NCI-H526 treated with DMSO at 0.1 percent for 48 hours (cell line): ENCODE data around the gene MORF4L1.
"Not testable (repeated sequence)": the region's sequence is repeated elsewhere in the genome, so short reads cannot be mapped to it uniquely, and the experiment has no call there.

Source experiments
- DNase-seq: peaks from one replicate; lab custom pipeline; 2025; lab: John Stamatoyannopoulos, UW

Gene MORF4L1

DNA sequence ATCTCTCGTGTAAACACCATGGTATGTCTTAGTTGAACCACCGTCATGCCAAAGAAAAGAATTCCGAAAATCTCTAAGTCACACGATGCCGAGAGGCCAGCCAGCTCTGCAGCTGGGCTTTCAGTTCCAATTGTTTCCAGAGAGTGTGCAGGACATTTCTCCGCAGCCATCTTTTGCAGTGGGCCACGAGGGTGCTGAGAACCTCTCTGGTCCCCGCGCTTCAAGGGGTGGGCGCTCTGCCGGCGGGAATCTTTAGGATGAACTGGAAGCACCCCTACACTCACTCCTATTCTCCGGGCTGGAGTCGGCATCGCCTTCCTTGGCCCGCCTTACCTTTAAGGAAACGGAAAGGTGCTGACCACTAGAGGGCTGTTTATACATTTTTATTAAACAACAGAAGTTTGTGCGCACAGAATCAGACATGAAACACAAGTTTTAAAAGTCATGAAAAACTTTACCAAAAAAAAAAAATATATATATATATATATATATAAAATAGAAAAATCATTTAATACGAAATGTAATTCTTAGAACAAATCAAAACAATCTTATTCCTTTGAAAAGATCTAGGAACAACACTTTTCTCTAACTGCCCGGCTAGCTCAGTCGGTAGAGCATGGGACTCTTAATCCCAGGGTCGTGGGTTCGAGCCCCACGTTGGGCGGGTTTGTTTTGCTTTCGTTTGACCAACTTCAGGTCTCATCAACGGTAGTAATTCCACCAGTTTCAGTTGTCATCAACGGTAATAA lies 12.5 kb upstream of the MORF4L1 start:
- DNase-seq: peak; percentile 81

DNA sequence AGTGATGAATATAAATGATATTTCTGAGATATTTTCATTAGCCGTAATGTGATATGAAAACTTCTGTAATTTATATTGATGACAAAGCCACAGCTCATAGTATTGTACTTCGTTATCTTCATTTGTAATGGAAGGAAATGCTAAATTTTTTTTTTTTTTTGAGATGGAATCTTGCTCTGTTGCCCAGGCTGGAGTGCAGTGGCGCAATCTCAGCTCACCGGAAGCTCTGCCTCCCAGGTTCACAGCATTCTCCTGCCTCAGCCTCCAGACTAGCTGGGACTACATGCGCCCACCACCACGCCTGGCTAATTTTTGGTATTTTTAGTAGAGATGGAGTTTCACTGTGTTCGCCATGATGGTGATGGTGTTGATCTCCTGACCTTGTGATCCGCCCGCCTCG lies 7.1 kb upstream of the MORF4L1 start:
- DNase-seq: not testable (repeated sequence)

DNA sequence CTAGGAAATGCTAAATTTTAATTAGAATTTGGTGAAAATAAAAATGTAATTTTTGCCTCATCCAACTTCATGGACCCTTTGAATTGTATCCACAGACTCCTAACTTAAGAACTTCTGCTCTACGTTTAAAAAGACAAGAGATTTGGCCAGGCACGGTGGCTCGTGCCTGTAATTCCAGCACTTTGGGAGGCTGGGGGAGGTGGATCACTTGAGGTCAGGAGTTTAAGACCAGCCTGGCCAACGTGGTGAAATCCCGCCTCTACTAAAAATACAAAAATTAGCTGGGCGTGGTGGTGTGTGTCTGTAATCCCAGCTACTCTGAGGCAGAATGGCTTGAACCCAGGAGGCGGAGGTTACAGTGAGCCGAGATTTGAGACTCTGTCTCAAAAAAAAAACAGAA lies 6.7 kb upstream of the MORF4L1 start:
- not testable (repeated sequence) for DNase-seq

DNA sequence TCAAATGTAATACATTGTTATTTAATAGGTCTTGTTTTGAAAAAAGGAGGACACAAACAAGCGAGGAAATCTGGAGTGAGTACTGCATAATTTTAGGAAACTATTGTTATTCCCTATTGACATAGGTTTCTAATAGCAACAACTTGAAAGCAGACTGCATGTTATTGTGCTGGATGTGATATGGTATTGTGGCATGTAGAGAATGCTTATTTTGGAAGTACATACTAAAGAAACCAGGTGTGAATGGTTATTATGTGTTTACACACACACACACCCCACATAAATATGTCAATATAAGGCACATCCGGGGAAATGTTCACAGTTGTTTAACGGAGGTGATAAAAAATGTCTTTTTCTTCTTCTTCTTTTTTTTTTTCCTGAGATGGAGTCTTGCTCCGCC lies 5.9 kb upstream of the MORF4L1 start:
- no peak for DNase-seq

DNA sequence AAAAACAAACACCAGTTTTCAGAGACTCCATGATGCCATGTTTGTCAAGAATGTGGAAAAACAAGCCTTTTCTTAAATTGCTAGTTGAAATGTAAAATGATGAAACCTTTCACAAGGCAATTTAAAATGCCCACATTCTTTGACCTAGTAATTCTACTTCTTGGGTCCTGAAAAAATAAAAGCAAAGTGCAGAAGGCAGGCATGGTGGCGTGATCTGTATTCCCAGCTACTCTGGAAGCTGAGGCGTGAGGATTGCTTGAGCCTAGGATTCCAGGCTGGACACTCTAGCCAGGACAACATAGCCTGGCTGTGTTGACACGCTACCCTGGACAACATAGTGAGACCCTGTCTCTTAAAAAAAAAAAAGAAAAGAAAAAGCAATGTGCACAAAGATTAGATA lies 4.3 kb upstream of the MORF4L1 start:
- no peak for DNase-seq

DNA sequence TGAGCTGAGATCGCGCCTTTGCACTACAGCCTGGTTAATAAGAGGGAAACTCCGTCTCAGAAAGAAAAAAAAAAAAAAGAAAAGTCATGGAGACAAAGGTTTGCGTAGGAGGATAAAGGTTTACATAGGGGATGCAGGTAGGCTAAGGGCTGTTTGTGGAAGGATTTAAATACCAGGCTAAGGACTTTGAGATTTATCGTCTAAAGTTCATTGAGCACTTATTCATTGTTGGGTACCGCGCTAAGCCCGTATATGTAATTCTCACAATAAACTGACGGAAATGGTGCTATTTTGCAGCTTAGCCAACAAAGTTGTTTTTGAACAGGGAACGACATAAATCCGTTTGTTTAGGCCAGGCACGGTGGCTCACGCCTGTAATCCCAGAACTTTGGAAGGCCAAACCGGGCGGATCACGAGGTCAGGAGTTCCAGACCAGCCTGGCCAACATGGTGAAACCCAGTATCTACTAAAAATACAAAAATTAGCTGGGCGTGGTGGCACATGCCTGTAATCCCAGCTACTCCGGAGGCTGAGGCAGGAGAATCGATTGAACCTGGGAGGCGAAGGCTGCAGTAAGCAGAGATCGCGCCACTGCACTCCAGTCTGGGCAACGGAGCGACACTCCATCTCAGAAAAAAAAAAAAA lies 1.1 kb upstream of the MORF4L1 start:
- DNase-seq: not testable (repeated sequence)

DNA sequence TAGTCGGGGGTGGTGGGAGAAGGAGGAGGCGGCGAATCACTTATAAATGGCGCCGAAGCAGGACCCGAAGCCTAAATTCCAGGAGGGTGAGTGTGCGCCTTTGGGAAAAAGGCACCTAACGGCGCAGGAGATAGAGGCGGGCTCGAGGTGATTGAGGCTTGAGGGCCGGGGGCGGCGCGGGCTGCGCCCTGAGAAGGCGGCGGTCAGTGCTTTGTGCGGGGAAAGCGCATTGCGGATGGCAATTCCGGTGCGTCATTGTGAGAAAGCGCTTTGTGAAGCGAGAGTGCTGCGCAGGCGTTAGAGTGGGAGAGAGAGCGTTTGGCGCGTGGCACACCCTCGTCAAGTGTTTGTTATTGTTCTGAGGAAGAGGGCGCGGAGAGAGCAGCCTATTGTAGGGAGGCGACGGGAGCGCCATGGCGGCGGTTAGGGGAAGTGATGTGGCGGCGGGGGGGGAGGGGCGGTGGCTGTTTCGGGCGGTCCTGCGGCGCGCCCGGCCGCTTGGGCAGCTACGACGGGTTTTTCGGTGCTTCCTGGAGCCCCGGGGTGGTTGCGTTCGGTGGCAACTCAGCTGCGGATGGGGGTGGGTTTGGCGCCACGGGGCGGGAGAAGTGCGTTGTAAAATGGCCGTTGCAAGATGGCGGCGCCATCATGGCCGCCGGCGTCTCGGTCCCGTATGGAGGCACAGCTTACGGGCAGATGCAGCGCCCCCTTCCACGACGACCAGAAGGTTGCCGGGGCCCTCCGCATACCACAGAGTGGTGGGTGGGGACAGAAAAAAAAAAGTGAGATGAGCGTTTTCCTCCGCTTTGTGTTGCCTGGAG lies 492 bp downstream of the MORF4L1 start:
- DNase-seq: peak; percentile 75

DNA sequence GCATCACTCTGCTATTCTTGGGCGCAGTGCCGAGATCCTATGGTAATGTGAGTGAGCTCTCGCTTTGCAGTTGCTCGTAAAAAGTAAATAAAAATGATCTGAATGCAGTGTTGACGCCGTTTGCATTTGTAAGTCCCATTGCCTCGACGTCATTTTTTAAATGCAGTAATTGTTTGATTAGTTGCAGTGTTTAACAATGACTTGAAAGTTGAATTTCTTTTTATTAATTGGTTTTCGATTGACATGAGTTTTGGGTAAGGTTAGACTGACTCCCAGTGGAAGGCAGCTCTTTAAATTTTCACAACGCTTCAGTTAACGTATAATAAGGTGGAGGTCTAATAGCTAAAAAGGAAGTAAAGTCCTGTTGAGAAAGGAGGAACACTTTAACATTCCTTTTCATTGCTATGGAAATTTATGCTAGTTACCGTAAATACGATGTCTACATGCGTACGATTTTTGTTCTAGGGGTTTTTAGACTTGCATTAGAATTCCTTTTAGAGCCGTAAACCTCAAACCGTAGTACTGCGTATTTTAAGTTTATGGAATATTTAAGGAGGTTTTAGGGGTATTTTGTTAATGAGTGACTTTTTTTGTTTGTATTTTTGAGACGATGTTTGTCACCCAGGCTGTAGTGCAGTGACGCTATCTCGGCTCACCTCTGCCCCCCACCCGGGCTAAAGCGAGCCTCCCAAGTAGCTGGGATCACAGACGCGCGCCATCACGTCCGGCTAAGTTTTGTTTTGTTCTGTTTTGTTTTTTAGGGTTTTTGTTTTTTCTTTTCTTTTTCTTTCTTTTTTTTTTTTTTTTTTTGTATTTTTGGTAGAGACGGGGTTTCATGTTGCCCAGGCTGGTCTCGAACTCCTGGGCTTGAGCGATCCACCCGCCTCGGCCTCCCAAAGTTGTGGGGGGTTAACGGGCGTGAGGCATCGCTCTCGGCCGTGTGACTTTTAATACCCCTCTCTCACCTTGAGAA lies 1.4 kb downstream of the MORF4L1 start:
- DNase-seq: no peak

DNA sequence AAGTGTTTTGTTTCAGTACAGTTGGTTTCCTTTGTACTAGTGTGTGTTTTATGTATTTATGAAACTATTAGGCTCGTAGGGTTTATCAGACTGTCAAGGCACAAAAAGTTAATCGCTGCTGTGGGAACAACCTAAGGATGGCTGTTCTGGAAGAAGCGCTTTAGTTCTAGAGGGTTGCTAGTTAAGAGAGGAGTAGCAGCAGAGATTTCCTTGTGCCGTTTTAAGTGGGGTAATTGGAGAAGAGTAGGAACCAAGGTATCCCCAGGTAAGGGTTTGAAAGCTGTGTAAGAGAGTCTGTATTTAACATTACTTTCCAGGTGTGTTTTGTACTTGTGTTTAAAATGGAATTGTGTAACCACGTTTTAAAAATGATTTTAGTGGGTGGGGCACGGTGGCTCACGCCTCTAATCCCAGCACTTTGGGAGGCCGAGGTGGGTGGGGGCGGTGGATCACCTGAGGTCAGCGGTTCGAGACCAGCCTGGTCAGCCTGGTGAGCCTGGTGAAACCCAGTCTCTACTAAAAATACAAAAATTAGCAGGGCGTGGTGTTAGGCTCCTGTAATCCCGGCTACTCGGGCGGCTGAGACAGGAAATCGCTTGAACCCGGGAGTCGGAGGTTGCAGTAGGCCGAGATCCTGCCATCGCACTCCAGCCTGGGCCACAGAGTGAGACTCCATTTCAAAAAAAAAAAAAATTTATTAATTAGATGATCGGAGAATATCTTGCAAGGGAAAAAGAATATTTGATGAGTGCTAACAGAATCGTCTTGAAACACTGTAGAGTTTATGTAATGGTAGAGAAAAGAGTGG lies 2.6 kb downstream of the MORF4L1 start:
- DNase-seq: no peak

DNA sequence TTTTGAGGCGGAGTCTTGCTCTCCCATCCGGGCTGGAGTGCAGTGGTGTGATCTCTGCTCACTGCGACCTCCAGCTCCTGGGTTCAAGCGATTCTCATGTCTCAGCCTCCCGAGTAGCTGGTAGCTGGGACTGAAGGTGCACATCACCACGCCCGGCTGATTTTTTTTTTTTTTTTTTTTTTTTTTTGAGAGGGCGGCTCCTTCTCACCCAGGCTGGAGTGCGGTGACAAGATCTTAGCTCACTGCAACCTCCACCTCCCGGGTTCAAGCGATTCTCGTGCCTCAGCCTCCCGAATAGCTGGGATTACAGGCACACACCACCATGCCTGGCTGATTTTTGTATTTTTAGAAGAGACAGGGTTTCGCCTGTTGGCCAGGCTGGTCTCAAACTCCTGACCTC lies 4.3 kb downstream of the MORF4L1 start:
- not testable (repeated sequence) for DNase-seq

DNA sequence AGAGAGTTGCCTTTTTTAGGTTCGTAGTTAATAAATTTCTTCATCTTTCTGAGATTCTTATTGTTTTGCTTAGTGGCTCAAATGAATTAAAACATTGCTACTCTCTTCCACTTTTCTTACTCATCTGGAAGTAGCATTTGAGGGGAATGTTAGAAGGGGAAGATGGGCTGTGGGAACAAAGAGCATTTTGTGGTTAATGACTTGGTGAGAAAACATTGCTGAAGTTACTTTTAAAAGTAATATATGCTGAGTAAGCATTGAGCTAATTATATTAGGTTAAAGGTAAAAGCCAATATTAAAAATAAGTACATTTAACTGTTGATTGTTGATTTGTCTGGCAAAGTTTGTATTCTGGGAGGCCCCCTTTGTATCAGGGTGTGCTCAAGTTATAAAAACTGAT lies 5.7 kb downstream of the MORF4L1 start:
- DNase-seq: no peak

DNA sequence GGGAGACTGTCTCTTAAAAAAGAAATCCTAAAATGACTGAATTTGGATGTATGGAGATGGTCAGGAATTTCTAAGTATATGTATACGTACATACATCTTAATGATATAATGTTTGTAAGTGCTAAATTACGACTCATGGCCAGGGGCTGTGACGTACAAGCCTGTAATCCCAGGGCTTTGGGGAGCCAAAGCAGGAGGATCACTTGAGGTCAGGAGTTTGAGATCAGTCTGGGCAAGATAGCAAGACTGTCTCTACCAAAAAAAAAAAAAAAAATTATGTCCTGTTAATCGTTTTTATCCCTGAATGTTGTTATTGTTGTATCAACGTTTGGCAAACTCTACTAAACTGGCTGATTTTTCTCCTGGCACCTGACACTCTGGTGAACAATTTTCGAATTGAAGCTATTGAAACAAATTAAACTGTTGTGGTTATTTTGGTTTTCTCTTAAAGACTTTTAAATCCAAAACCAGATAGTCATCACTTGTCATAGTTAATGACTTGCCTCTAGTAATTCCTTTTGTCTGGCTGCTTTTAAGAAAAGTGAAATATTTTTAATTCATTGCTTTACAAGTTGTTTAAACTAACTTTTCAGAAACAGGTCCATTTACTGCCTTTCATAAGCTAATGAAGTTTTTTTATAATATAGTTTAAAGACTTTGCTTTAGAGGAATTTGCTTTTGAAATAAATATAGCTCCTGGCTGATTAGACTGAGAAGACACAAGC lies 7.0 kb downstream of the MORF4L1 start:
- DNase-seq: no peak

DNA sequence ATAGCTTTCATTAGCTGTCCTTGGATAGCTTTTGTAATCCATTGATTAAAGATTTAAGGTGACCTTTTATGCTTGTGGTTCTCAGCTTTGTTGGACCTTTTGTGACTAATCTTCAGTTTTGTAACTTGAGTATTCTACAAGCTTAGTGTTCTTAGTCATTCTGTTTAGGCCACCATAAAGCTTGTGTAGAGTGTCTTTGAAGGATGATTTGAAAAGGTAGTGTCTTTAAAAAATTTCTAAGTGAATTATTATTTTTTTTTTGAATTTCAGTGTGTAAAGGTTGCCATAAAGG lies 7.5 kb downstream of the MORF4L1 start:
- DNase-seq: no peak

DNA sequence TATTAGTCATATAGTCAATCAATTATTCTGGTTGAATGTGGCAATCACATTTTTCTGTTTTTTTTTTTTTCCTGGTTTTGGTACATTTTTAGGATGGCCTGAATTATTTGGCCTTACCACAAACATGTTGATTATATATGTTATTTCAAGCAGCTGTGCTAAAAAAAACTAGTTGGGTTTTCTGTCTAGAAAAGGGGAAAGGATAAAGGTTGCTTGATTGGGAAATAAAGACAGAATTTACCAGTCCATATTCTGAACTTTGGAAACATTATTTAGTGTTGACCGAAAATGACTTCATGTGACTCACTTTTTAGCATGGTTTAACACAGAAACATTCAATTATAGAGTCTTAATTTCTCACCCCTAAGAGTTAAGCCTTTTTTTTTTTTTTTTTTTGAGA lies 8.1 kb downstream of the MORF4L1 start:
- DNase-seq: no peak

DNA sequence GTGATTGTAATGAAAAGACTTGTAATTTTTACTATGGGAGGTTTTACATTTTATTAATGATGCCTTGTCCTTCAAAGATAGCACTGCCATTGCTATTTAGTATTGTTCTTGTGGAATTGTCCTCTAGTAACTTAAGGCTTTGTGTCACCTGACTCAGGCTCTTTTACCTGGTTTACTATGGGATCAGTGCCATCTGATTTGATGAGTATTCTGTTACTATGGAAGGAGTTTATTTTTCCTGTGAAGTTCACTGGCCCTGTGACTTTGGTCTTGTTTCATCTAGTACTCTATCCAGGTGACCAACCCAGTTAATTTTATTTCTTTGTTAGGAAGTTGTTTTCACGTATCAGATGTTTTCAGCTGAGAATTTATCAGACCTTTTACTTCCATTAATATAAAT lies 9.0 kb downstream of the MORF4L1 start:
- DNase-seq: no peak

DNA sequence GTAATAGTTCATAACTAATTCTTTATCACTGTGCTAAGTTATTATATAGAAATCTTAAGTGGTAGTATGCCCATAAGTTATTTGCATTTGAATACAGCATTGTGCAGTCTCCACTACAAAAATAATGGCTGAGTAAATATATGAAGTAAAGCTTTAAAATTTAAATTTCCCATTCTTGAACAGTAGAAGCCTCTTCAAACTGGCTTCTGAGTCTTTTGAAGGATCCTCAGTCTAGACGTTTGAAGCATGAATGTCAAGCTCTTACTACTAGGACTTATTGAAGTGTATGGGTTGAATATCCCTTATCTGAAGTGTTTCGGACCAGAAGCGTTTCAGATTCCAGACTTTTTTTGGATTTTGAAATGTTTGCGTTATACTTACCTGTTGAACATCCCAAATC lies 16.3 kb downstream of the MORF4L1 start:
- no peak for DNase-seq

DNA sequence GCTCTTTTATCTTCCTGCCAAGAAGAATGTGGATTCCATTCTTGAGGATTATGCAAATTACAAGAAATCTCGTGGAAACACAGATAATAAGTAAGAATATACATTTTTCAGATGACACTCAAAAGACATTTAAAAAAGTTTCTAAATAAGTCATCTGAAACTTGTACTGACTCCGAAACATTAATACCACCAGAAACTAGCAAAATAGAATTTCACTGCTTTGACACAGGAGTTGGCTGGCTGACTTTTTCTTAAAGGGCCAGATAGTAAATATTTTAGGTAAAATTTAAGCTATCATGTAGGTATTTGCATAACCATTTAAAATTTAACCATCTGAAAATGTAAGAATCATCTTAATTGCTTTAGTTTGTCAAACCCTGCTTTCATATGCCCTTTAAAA lies 20.8 kb downstream of the MORF4L1 start:
- no peak for DNase-seq

DNA sequence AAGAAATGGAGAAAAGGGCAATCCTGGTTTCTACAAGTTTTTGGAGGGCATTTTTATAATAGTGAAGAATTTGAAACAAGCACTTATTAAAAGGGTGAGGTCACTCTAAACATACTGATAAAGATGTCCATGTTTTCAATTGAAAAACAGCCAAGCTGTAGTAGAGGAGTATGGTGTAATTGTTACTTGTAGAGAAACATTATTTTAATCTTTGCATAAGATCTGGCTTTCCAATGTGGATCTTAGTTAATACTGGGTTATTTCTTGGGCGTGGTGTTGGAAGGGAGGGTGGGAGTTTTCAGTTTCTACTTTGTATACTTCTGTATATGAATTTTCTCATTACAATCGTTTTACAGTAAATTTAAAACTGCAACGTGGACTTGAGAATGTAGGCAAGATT lies 22.8 kb downstream of the MORF4L1 start:
- no peak for DNase-seq

DNA sequence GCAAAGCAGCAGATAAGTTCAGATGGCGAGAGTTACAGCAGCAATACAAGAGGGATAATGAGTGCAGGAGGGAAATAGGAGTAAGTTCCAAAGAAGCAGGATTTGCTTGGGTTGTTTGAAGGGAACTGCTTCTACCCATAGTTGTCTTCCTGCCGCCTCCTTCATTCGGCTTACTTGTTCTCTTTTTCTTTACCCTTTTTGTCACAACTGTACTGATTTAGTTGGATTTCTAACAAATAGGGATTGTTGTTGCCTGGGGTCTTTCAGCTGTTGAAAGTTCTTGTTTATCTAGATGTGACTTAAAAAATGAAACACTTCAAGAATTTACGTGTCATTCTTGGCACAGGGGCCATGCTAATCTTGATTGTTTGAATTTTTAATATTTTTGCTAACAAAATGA lies 25.9 kb downstream of the MORF4L1 start:
- no peak for DNase-seq

DNA sequence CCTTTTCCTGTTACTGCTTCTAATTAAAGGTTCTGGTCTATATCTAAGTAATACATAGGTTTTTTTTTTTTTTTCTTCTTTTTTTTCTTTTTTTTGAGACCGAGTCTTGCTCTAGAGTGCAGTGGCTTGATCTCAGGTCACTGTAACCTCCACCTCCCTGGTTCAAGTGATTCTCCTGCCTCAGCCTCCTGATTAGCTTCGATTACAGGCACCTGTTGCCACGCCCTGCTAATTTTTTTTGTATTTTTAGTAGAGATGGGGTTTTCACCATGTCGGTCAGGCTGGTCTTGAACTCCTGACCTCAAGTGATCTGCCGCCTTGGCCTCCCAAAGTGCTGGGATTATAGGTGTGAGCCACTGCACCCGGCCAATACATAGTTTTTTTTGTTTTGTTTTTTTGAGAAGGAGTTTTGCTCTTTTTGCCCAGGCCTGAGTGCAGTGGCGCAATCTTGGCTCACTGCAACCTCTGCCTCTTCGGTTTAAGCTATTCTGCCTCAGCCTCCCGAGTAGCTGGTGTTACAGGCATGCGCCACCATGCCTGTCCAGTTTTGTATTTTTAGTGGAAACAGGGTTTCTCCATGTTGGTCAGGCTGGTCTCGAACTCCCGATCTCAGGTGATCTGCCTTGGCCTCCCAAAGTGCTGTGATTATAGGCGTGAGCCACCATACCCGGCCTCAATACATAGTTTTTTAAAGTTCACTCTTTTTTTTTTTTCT lies 28.3 kb downstream of the MORF4L1 start:
- not testable (repeated sequence) for DNase-seq
